HEK293 (cell line): ENCODE measurements around the gene SURF4.

ENCODE experiments used
- BCL11B ChIP-seq: fragments of 450-650 bp; formaldehyde crosslinking; IDR thresholded peaks from 2 replicates; pipeline ENCODE4 v1.5.1; 2016; ENCODE audit warnings: low read depth, missing biosample characterization, missing genetic modification characterization
- EGR2 ChIP-seq: fragments of 450-650 bp; formaldehyde crosslinking; IDR thresholded peaks from 2 replicates; pipeline ENCODE4 v1.5.1; 2016; ENCODE audit warnings: low read depth, missing biosample characterization, missing genetic modification characterization
- GFI1B ChIP-seq: fragments of 450-650 bp; formaldehyde crosslinking; IDR thresholded peaks from 2 replicates; pipeline ENCODE4 v1.5.1; 2016; ENCODE audit warnings: missing biosample characterization, missing genetic modification characterization
- HOXA7 ChIP-seq: sonication (generic); formaldehyde crosslinking; IDR thresholded peaks from 2 replicates; pipeline ENCODE4 v1.8.1; 2022; ENCODE audit warnings: missing genetic modification reagents, borderline replicate concordance
- PBX3 ChIP-seq: sonication (generic); formaldehyde crosslinking; IDR thresholded peaks from 2 replicates; pipeline ENCODE4 v1.8.1; 2022; ENCODE audit warnings: mild to moderate bottlenecking, moderate library complexity, missing genetic modification reagents
- SCRT2 ChIP-seq: fragments of 450-650 bp; formaldehyde crosslinking; IDR thresholded peaks from 2 replicates; pipeline ENCODE4 v1.5.1; 2016; ENCODE audit warnings: missing biosample characterization, missing genetic modification characterization
- TRIM28 ChIP-seq: IDR thresholded peaks from 2 replicates; pipeline ENCODE4 v1.6.1; 2011; ENCODE audit warnings: low read length, control low read depth, borderline replicate concordance
- WT1 ChIP-seq: fragments of 450-650 bp; formaldehyde crosslinking; IDR thresholded peaks from 2 replicates; pipeline ENCODE4 v1.5.1; 2016; ENCODE audit warnings: missing biosample characterization, missing genetic modification characterization
- ZBTB21 ChIP-seq: fragments of 450-650 bp; formaldehyde crosslinking; IDR thresholded peaks from 2 replicates; pipeline ENCODE4 v1.5.1; 2017; ENCODE audit warnings: missing biosample characterization, missing genetic modification characterization
- ZBTB44 ChIP-seq: fragments of 450-650 bp; IDR thresholded peaks from 2 replicates; pipeline ENCODE4 v1.5.1; 2018; ENCODE audit warnings: missing biosample characterization, mild to moderate bottlenecking, missing genetic modification characterization
- ZBTB48 ChIP-seq: fragments of 450-650 bp; formaldehyde crosslinking; IDR thresholded peaks from 2 replicates; pipeline ENCODE4 v1.5.1; 2016; ENCODE audit warnings: missing biosample characterization, missing genetic modification characterization
- ZIC2 ChIP-seq: fragments of 450-650 bp; formaldehyde crosslinking; IDR thresholded peaks from 2 replicates; pipeline ENCODE4 v1.5.1; 2016; ENCODE audit warnings: missing biosample characterization, missing genetic modification characterization
- ZNF10 ChIP-seq: fragments of 450-650 bp; formaldehyde crosslinking; IDR thresholded peaks from 2 replicates; pipeline ENCODE4 v1.5.1; 2017; ENCODE audit warnings: missing biosample characterization, missing genetic modification characterization
- ZNF114 ChIP-seq: fragments of 450-650 bp; formaldehyde crosslinking; IDR thresholded peaks from 2 replicates; pipeline ENCODE4 v1.5.0; 2017; ENCODE audit warnings: missing biosample characterization, missing genetic modification characterization
- ZNF121 ChIP-seq: fragments of 450-650 bp; formaldehyde crosslinking; IDR thresholded peaks from 2 replicates; pipeline ENCODE4 v1.5.1; 2016; ENCODE audit warnings: missing biosample characterization, missing genetic modification characterization
- ZNF157 ChIP-seq: fragments of 450-650 bp; formaldehyde crosslinking; IDR thresholded peaks from 2 replicates; pipeline ENCODE4 v1.5.1; 2016; ENCODE audit warnings: missing biosample characterization, missing genetic modification characterization
- ZNF184 ChIP-seq: fragments of 450-650 bp; IDR thresholded peaks from 2 replicates; pipeline ENCODE4 v1.5.1; 2018; ENCODE audit warnings: missing biosample characterization, mild to moderate bottlenecking, missing genetic modification characterization
- ZNF221 ChIP-seq: fragments of 450-650 bp; formaldehyde crosslinking; IDR thresholded peaks from 2 replicates; pipeline ENCODE4 v1.5.1; 2017; ENCODE audit warnings: missing biosample characterization, missing genetic modification characterization, borderline replicate concordance
- ZNF248 ChIP-seq: fragments of 450-650 bp; formaldehyde crosslinking; IDR thresholded peaks from 2 replicates; pipeline ENCODE4 v1.5.1; 2017; ENCODE audit warnings: missing biosample characterization, missing genetic modification characterization
- ZNF274 ChIP-seq, 2 experiments: fragments of 200-500 bp in 1 of 2; fragments of 450-650 bp in 1 of 2; sonication (Bioruptor generic) in 1 of 2; formaldehyde crosslinking in 1 of 2; IDR thresholded peaks; 2 replicates each; pipeline versions ENCODE4 v1.5.1 to v1.6.1; 2014 to 2016; ENCODE audit warnings: borderline replicate concordance in 1 of 2, inconsistent platforms in 1 of 2, low read length in 1 of 2, missing biosample characterization in 1 of 2, missing genetic modification characterization in 1 of 2
- ZNF280C ChIP-seq: fragments of 450-650 bp; formaldehyde crosslinking; IDR thresholded peaks from 2 replicates; pipeline ENCODE4 v1.5.1; 2016; ENCODE audit warnings: missing biosample characterization, missing genetic modification characterization
- ZNF324 ChIP-seq: fragments of 450-650 bp; formaldehyde crosslinking; IDR thresholded peaks from 2 replicates; pipeline ENCODE4 v1.5.1; 2016; ENCODE audit warnings: missing biosample characterization, missing genetic modification characterization
- ZNF341 ChIP-seq: fragments of 450-650 bp; formaldehyde crosslinking; IDR thresholded peaks from 2 replicates; pipeline ENCODE4; 2016; ENCODE audit warnings: low read depth, missing biosample characterization, missing genetic modification characterization
- ZNF394 ChIP-seq: fragments of 450-650 bp; formaldehyde crosslinking; IDR thresholded peaks from 2 replicates; pipeline ENCODE4 v1.5.1; 2016; ENCODE audit warnings: missing biosample characterization, missing genetic modification characterization, mild to moderate bottlenecking, moderate library complexity, borderline replicate concordance
- ZNF501 ChIP-seq: fragments of 450-650 bp; formaldehyde crosslinking; IDR thresholded peaks from 2 replicates; pipeline ENCODE4 v1.5.1; 2016; ENCODE audit warnings: missing biosample characterization, missing genetic modification characterization
- ZNF521 ChIP-seq: fragments of 450-650 bp; formaldehyde crosslinking; IDR thresholded peaks from 2 replicates; pipeline ENCODE4 v1.5.1; 2017; ENCODE audit warnings: missing biosample characterization, mild to moderate bottlenecking, missing genetic modification characterization
- ZNF561 ChIP-seq: fragments of 450-650 bp; IDR thresholded peaks from 2 replicates; pipeline ENCODE4 v1.5.1; 2018; ENCODE audit warnings: missing biosample characterization, missing genetic modification characterization, borderline replicate concordance
- ZNF610 ChIP-seq: fragments of 450-650 bp; formaldehyde crosslinking; IDR thresholded peaks from 2 replicates; pipeline ENCODE4 v1.5.1; 2016; ENCODE audit warnings: missing biosample characterization, missing genetic modification characterization, borderline replicate concordance
- ZNF623 ChIP-seq: fragments of 450-650 bp; formaldehyde crosslinking; IDR thresholded peaks from 2 replicates; pipeline ENCODE4 v1.5.1; 2016; ENCODE audit warnings: missing biosample characterization, missing genetic modification characterization
- ZNF747 ChIP-seq: fragments of 450-650 bp; formaldehyde crosslinking; IDR thresholded peaks from 2 replicates; pipeline ENCODE4 v1.5.1; 2016; ENCODE audit warnings: missing biosample characterization, missing genetic modification characterization
- ZNF76 ChIP-seq: fragments of 450-650 bp; formaldehyde crosslinking; IDR thresholded peaks from 2 replicates; pipeline ENCODE4; 2016; ENCODE audit warnings: low read depth, missing biosample characterization, missing genetic modification characterization, borderline replicate concordance
- TF ChIP-seq, protein P1 (sequence below): fragments of 450-650 bp; formaldehyde crosslinking; IDR thresholded peaks from 2 replicates; pipeline ENCODE4 v1.5.1; 2016; ENCODE audit warnings: missing biosample characterization, missing genetic modification characterization
- TF ChIP-seq, protein P2 (sequence below): fragments of 450-650 bp; formaldehyde crosslinking; IDR thresholded peaks from 2 replicates; pipeline ENCODE4 v1.5.1; 2016; ENCODE audit warnings: missing biosample characterization, missing genetic modification characterization

The SURF4 gene

DNA sequence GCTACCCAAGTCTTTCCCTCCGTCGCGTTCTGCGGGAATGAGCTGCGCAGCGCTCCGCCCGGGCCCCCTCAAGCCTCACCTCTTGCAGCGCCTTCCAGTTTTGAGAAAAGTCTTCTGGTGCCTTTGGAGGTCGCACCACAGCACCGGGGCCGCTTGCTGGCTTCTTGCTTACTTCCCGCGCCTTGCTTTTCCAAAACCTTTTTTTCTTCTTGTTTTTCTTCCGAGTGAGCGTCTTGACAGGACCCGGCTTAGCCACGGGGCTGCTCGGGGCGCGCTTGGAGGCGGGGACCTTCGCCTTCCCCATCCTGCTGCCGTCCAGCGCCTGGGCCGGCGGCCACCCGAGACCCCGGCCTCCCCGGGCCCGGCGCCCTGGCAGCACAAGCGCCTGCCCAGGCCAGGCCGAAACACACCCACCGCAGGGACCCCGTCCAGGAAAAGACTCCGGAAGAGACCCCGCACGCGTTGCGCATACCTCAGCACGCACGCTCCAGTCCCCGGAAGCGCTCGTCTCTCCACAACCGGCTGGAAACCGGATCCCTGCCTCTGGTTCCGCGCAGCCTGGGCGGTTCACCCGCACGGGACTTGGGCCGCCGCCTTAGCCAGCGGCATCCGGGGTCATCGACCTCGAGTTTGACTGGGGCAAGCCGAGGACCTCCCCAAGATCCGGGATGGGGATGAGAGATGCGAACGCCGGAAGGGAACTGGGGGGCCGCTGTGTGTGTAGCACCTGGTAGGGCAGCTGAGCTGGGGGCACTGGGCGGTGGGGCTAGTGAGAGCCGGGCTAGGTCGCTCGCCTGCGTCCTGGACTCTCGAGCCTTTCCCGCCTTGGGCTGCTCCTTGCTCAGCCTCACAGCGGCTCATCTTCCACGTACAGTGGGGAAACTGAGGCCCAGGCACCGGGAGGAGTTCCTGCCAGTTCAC lies 41.9 kb upstream of the SURF4 start, which contains the start of gene REXO4 (continued):
- TF ChIP-seq, protein P1, sequence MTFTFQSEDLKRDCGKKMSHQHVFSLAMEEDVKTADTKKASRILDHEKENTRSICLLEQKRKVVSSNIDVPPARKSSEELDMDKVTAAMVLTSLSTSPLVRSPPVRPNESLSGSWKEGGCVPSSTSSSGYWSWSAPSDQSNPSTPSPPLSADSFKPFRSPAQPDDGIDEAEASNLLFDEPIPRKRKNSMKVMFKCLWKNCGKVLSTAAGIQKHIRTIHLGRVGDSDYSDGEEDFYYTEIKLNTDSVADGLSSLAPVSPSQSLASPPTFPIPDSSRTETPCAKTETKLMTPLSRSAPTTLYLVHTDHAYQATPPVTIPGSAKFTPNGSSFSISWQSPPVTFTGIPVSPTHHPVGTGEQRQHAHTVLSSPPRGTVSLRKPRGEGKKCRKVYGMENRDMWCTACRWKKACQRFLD (tag by site-specific recombination) = 0 out of 2 replicates have a peak, but pooled peaks have one; percentile 13
- 0 out of 2 replicates have a peak, but pooled peaks have one; percentile 16 for TF ChIP-seq ZNF221 (tag by site-specific recombination)
- TF ChIP-seq ZNF76 = peak; percentile 91
- no peak for TF ChIP-seq ZNF274 (IDR thresholded peaks at IDR 0.05; ENCODE audit: low read length)
- TF ChIP-seq ZNF274 (tag by site-specific recombination; IDR thresholded peaks at IDR 0.05; ENCODE audit: borderline replicate concordance) = no peak
- peak; percentile 70; the same call in 1 of the 2 replicates for TF ChIP-seq TRIM28
- TF ChIP-seq ZNF394 (tag by site-specific recombination) = peak; percentile 91
- peak; percentile 62; the same call in 1 of the 2 replicates for TF ChIP-seq WT1 (tag by site-specific recombination)
- peak; percentile 87 for TF ChIP-seq SCRT2 (tag by site-specific recombination)
- TF ChIP-seq ZIC2 (tag by site-specific recombination) = peak; percentile 73
- TF ChIP-seq ZNF561 (tag by site-specific recombination) = peak; percentile 98; the same call in 1 of the 2 replicates
- no peak; the same call in 1 of the 2 replicates for TF ChIP-seq ZNF623 (tag by site-specific recombination)
- TF ChIP-seq ZNF184 = no peak
- no peak for TF ChIP-seq ZNF157 (tag by site-specific recombination)
- peak; percentile 80 for TF ChIP-seq ZNF121 (tag by site-specific recombination)
- TF ChIP-seq ZBTB48 (tag by site-specific recombination) = peak; percentile 97
- no peak; the same call in 1 of the 2 replicates for TF ChIP-seq ZNF341 (tag by site-specific recombination)
- TF ChIP-seq ZNF521 (tag by site-specific recombination) = no peak
- TF ChIP-seq ZNF114 (tag by site-specific recombination) = no peak
- peak; percentile 75 for TF ChIP-seq ZBTB21 (tag by site-specific recombination)
- TF ChIP-seq ZNF248 (tag by site-specific recombination) = no peak
- TF ChIP-seq ZNF10 (tag by site-specific recombination) = 0 out of 2 replicates have a peak, but pooled peaks have one; percentile 71
- peak; percentile 99 for TF ChIP-seq ZNF324
- TF ChIP-seq, protein P2, sequence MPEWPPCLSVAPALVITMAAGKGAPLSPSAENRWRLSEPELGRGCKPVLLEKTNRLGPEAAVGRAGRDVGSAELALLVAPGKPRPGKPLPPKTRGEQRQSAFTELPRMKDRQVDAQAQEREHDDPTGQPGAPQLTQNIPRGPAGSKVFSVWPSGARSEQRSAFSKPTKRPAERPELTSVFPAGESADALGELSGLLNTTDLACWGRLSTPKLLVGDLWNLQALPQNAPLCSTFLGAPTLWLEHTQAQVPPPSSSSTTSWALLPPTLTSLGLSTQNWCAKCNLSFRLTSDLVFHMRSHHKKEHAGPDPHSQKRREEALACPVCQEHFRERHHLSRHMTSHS (tag by site-specific recombination) = peak; percentile 46; the same call in 1 of the 2 replicates
- TF ChIP-seq GFI1B = no peak; the same call in 1 of the 2 replicates
- peak; percentile 41; the same call in 1 of the 2 replicates for TF ChIP-seq EGR2
- TF ChIP-seq ZNF747 (tag by site-specific recombination) = no peak
- TF ChIP-seq ZNF610 = peak; percentile 83; the same call in 1 of the 2 replicates
- TF ChIP-seq BCL11B (tag by site-specific recombination) = peak; percentile 95
- no peak for TF ChIP-seq HOXA7 (CRISPR knock-in tag)
- TF ChIP-seq ZBTB44 (tag by site-specific recombination) = no peak
- TF ChIP-seq ZNF501 (tag by site-specific recombination) = peak; percentile 100
- no peak for TF ChIP-seq ZNF280C (tag by site-specific recombination)
- peak; percentile 84 for TF ChIP-seq PBX3 (CRISPR knock-in tag)
